ENCODE results near the gene FAM90A1.
A peak's percentile ranks its signal among the peaks of the same experiment; 100 is the strongest.
"Not testable (repeated sequence)": the region's sequence is repeated elsewhere in the genome, so short reads cannot be mapped to it uniquely, and the experiment has no call there.

FAM90A1 gene
- total RNA-seq = 0 to 0.07 reads per million in 2 donors

- not testable (repeated sequence) for DNase-seq
Measured at GRCh38 chr12:8226992-8227731, at the start of gene FAM90A1. Gene FAM90A1, minus strand, starts transcription at chr12:8227618. Its CDS starts 2,786 bp downstream, at chr12:8224832.

GRCh38 chr12:8276397-8276796, 49.0 kb upstream of the FAM90A1 start:
- not testable (repeated sequence) for DNase-seq

- not testable (repeated sequence) for DNase-seq
Measured at GRCh38 chr12:8266706-8267105, 39.3 kb upstream of the FAM90A1 start.

GRCh38 chr12:8264236-8264635, 36.8 kb upstream of the FAM90A1 start:
- DNase-seq = not testable (repeated sequence)

GRCh38 chr12:8261111-8261554, 33.7 kb upstream of the FAM90A1 start:
- DNase-seq = not testable (repeated sequence)

GRCh38 chr12:8256356-8256755, 28.9 kb upstream of the FAM90A1 start:
- not testable (repeated sequence) for DNase-seq

GRCh38 chr12:8254705-8255104, 27.3 kb upstream of the FAM90A1 start:
- not testable (repeated sequence) for DNase-seq

GRCh38 chr12:8252056-8252818, 24.8 kb upstream of the FAM90A1 start:
- DNase-seq = not testable (repeated sequence)

- not testable (repeated sequence) for DNase-seq
Measured at GRCh38 chr12:8251616-8252015, 24.2 kb upstream of the FAM90A1 start.

- DNase-seq = not testable (repeated sequence)
Measured at GRCh38 chr12:8246941-8247535, 19.6 kb upstream of the FAM90A1 start.

GRCh38 chr12:8243682-8244161, 16.3 kb upstream of the FAM90A1 start:
- DNase-seq = peak in 3 of 5 experiments; percentile 39 to 61 (median 55)

GRCh38 chr12:8242880-8243681, 15.7 kb upstream of the FAM90A1 start:
- peak; percentile 92 to 100 (median 98) for DNase-seq

- DNase-seq = not testable (repeated sequence)
Measured at GRCh38 chr12:8242622-8242879, 15.1 kb upstream of the FAM90A1 start.

GRCh38 chr12:8241917-8242621, 14.7 kb upstream of the FAM90A1 start:
- peak in 1 of 5 experiments; percentile 31 for DNase-seq

- not testable (repeated sequence) for DNase-seq
Measured at GRCh38 chr12:8240340-8241114, 13.1 kb upstream of the FAM90A1 start.

- not testable (repeated sequence) for DNase-seq
Measured at GRCh38 chr12:8237031-8237430, 9.6 kb upstream of the FAM90A1 start.

GRCh38 chr12:8235316-8236157, 8.1 kb upstream of the FAM90A1 start:
- DNase-seq = not testable (repeated sequence)

GRCh38 chr12:8234746-8235145, 7.3 kb upstream of the FAM90A1 start:
- DNase-seq = not testable (repeated sequence)

GRCh38 chr12:8233935-8234495, 6.6 kb upstream of the FAM90A1 start:
- DNase-seq = not testable (repeated sequence)
